Uterus (tissue), 2 donors: ENCODE measurements around the gene PSMB9.

Source experiments
- POLR2A ChIP-seq, 2 donors: fragments of 450-650 bp; IDR thresholded peaks; one replicate each; pipeline ENCODE4 v1.6.1; 2016; ENCODE audit warnings: antibody characterized with exemption in 2 of 2, mild to moderate bottlenecking in 1 of 2, moderate library complexity in 1 of 2
- TF ChIP-seq, protein P1 (sequence below), 4 experiments: fragments of 200-600 bp in 2 of 4; fragments of 450-650 bp in 2 of 4; sonication (generic) in 2 of 4; IDR thresholded peaks; one replicate each; pipeline ENCODE4 v1.5.1; 2016 to 2019; ENCODE audit warnings: antibody characterized with exemption in 4 of 4, mild to moderate bottlenecking in 2 of 4, moderate library complexity in 1 of 4

DNA sequence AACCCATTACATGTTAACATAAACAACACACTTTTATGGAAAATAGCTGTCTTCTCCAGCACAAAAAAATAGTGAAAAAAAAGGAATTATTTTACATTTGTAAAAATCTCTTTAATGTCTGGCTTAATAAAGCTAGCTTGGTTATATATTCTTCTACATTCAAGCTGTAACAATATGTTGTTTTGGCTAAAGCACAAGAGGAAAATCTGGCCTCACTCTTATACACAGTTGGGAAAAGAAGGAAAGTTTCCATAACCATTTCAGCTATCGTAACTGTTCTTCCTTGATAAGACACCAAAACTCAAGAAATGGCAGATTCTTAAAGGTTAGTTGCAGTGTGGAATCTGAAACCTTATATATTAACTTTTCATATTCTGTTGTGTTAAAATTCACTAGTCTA lies 44.8 kb upstream of the PSMB9 start:
- TF ChIP-seq, protein P1, sequence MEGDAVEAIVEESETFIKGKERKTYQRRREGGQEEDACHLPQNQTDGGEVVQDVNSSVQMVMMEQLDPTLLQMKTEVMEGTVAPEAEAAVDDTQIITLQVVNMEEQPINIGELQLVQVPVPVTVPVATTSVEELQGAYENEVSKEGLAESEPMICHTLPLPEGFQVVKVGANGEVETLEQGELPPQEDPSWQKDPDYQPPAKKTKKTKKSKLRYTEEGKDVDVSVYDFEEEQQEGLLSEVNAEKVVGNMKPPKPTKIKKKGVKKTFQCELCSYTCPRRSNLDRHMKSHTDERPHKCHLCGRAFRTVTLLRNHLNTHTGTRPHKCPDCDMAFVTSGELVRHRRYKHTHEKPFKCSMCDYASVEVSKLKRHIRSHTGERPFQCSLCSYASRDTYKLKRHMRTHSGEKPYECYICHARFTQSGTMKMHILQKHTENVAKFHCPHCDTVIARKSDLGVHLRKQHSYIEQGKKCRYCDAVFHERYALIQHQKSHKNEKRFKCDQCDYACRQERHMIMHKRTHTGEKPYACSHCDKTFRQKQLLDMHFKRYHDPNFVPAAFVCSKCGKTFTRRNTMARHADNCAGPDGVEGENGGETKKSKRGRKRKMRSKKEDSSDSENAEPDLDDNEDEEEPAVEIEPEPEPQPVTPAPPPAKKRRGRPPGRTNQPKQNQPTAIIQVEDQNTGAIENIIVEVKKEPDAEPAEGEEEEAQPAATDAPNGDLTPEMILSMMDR (IDR thresholded peaks at IDR 0.05): no peak
- no peak for TF ChIP-seq POLR2A (IDR thresholded peaks at IDR 0.05)
